ENCODE data around the gene TMCC1. TPM values are rescaled to one million over a fixed set of nuclear protein-coding genes. Genes with fewer than 3 reads are reported as not detected.

The TMCC1 gene
- total and polyA plus RNA-seq, 2 donors (not counting 1 experiment from before 2014, with no cell fraction given), result 8.5 to 32.2 TPM

DNA sequence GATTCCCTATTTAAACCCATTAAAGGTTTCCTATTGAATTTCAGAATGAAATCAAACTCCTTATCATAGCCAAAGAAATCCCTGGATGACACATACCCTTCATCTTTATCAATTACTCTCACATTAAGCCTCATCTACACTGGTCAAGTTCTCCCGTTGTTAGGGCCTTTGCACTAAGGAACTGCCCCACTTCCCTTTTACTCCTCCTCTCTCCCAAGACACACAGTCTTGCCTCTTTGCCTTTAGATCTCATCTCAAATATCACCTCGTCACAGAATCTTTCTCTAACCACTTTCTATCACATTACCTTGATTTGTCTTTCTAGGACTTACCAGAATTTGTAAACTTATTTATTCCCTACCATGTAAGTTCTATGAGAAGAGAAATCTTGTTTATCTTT is 117.6 kb downstream of the TMCC1 start:
- Histone ChIP-seq H4K20me1 (ENCODE audit: control insufficient read depth, insufficient read depth, low read length, poor library complexity, severe bottlenecking) (peaks cover 11% of the 10 kb centered on the region), H3K27ac (ENCODE audit: low read length in 2 of 2) (no peak overlapping the region), H3K9ac (ENCODE audit: low read length) (no peak overlapping the region), H3K4me3 (ENCODE audit: control extremely low read depth in 1 of 5, extremely low read depth in 1 of 5, insufficient read depth in 1 of 5, low read depth in 2 of 5, low read length in 4 of 5) (no peak overlapping the region), H3K4me2 (replicated peaks; ENCODE audit: low read depth, low read length, poor library complexity, severe bottlenecking) (no peak overlapping the region), H3K9me3 (ENCODE audit: control extremely low read depth in 1 of 3, control insufficient read depth in 2 of 3, insufficient read depth in 1 of 3, low read length in 2 of 3) (peaks cover 0 to 3% (median 0%) of the 10 kb centered on the region in 3 donors), H3K36me3 (replicated peaks in 1 of 2; ENCODE audit: control extremely low read depth in 1 of 2, control insufficient read depth in 1 of 2, extremely low read depth in 1 of 2, insufficient read depth in 2 of 2, low read length in 1 of 2) (peaks cover 0 to 5% of the 10 kb centered on the region in 2 experiments), H2AFZ (ENCODE audit: insufficient read depth, low read depth, low read length, poor library complexity, severe bottlenecking) (no peak overlapping the region), H3K79me2 (ENCODE audit: control insufficient read depth, insufficient read depth, low read length) (peaks cover 3% of the 10 kb centered on the region), H3K27me3 (replicated peaks in 1 of 4; ENCODE audit: control extremely low read depth in 1 of 4, control insufficient read depth in 3 of 4, insufficient read depth in 4 of 4, low read length in 3 of 4) (no peaks in the 10 kb centered on the region), H3K4me1 (ENCODE audit: control insufficient read depth in 2 of 2, insufficient read depth in 2 of 2, low read length in 2 of 2) (no peaks in the 10 kb centered on the region)
- ChIA-PET POLR2A (no interaction called here), CTCF (no interaction called here)
- DNase-seq, result no peak
- Mint-ChIP-seq H3K4me1 (peaks cover 8% of the 10 kb centered on the region), H3K27ac (no peak overlapping the region), H3K9me3 (ENCODE audit: insufficient read depth) (no peaks in the 10 kb centered on the region), H3K27me3 (no peaks in the 10 kb centered on the region), H3K4me3 (no peak overlapping the region)
- TF ChIP-seq, protein P1, sequence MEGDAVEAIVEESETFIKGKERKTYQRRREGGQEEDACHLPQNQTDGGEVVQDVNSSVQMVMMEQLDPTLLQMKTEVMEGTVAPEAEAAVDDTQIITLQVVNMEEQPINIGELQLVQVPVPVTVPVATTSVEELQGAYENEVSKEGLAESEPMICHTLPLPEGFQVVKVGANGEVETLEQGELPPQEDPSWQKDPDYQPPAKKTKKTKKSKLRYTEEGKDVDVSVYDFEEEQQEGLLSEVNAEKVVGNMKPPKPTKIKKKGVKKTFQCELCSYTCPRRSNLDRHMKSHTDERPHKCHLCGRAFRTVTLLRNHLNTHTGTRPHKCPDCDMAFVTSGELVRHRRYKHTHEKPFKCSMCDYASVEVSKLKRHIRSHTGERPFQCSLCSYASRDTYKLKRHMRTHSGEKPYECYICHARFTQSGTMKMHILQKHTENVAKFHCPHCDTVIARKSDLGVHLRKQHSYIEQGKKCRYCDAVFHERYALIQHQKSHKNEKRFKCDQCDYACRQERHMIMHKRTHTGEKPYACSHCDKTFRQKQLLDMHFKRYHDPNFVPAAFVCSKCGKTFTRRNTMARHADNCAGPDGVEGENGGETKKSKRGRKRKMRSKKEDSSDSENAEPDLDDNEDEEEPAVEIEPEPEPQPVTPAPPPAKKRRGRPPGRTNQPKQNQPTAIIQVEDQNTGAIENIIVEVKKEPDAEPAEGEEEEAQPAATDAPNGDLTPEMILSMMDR (IDR thresholded peaks at IDR 0.05), result no peak
- no peak for TF ChIP-seq EZH2 (IDR thresholded peaks at IDR 0.05; ENCODE audit: borderline replicate concordance, insufficient read depth, low read depth, low read length, poor library complexity, severe bottlenecking)
- 86% methylated on average over 2 of the region's 2 CpGs for WGBS (ENCODE audit: insufficient coverage)
- no peak for ATAC-seq (ENCODE audit: low read depth)
- intact Hi-C loops (cut with micrococcal nuclease), result no loop called here

DNA sequence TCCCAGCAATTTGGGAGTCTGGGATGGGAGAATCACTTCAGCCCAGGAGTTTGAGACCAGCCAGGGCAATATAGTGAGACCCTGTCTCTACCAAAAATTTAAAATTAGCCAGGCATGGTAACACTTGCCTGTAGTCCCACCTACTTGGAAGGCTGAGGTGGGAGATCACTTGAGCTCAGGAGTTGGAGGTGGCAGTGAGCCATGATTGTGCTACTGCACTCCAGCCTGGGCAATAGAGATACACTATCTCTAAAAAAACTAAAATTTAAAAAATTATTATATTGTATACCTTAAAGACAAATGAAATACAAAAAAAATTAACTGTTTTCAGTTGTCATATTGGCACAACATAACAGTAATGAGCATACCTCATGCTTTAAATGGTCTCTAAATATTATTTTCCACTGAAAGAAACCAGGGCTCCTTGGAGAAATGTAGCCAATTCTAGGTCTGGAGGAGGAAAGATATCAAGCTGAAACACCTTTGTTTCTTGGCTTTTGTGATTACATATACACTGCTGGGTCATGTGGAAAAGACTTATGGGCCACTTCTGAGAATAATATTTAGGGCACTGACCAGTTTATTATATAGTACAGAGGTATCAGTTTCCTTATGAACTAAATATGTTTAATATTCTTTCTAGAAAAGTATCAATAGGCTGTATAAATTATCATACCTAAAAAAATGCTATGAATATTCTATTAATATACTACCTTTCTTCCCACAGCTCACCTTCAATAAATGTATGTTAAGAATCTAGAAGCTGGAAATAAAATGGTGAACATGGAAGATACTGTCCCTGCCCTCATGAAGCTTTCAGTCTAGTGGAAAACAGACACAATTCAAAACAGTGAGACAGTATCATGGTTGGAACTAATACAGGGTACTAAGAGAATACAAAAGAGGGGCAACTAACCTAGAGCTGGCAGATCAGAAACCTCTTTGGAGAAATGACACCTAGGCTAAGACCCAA is 119.5 kb downstream of the TMCC1 start:
- Histone ChIP-seq H3K4me2 (replicated peaks; ENCODE audit: low read depth, low read length, poor library complexity, severe bottlenecking) (no peak overlapping the region), H3K27me3 (replicated peaks in 1 of 4; ENCODE audit: control extremely low read depth in 1 of 4, control insufficient read depth in 3 of 4, insufficient read depth in 4 of 4, low read length in 3 of 4) (no peaks in the 10 kb centered on the region), H3K4me1 (ENCODE audit: control insufficient read depth in 2 of 2, insufficient read depth in 2 of 2, low read length in 2 of 2) (no peaks in the 10 kb centered on the region), H2AFZ (ENCODE audit: insufficient read depth, low read depth, low read length, poor library complexity, severe bottlenecking) (no peak overlapping the region), H3K4me3 (ENCODE audit: control extremely low read depth in 1 of 5, extremely low read depth in 1 of 5, insufficient read depth in 1 of 5, low read depth in 2 of 5, low read length in 4 of 5) (no peak overlapping the region), H4K20me1 (ENCODE audit: control insufficient read depth, insufficient read depth, low read length, poor library complexity, severe bottlenecking) (peaks cover 7% of the 10 kb centered on the region), H3K27ac (ENCODE audit: low read length in 2 of 2) (no peak overlapping the region), H3K9me3 (ENCODE audit: control extremely low read depth in 1 of 3, control insufficient read depth in 2 of 3, insufficient read depth in 1 of 3, low read length in 2 of 3) (no peaks in the 10 kb centered on the region), H3K79me2 (ENCODE audit: control insufficient read depth, insufficient read depth, low read length) (peaks cover 6% of the 10 kb centered on the region), H3K36me3 (replicated peaks in 1 of 2; ENCODE audit: control extremely low read depth in 1 of 2, control insufficient read depth in 1 of 2, extremely low read depth in 1 of 2, insufficient read depth in 2 of 2, low read length in 1 of 2) (no peaks in the 10 kb centered on the region), H3K9ac (ENCODE audit: low read length) (no peak overlapping the region)
- TF ChIP-seq, protein P1 (IDR thresholded peaks at IDR 0.05), result no peak
- TF ChIP-seq EZH2 (IDR thresholded peaks at IDR 0.05; ENCODE audit: borderline replicate concordance, insufficient read depth, low read depth, low read length, poor library complexity, severe bottlenecking), result no peak
- intact Hi-C loops (cut with micrococcal nuclease), result no loop called here
- ChIA-PET POLR2A (interaction anchor here (0.6 kb wide), 1 partner anchor 1114 kb away, joined by 3 read pairs; no protein-coding TSS in a partner anchor), CTCF (no interaction called here)
- ATAC-seq (ENCODE audit: low read depth) (no peak), DNase-seq (no peak)
- H3K4me3 Mint-ChIP-seq, result no peak overlapping the region
- no peak overlapping the region for H3K27ac Mint-ChIP-seq
- peaks cover 8% of the 10 kb centered on the region for H3K4me1 Mint-ChIP-seq
- no peaks in the 10 kb centered on the region for H3K27me3 Mint-ChIP-seq
- no peaks in the 10 kb centered on the region for H3K9me3 Mint-ChIP-seq (ENCODE audit: insufficient read depth)

Measured in B cell (primary cell).